BJ (cell line): ENCODE results near the gene TANC1. TPM values are rescaled to one million over a fixed set of nuclear protein-coding genes. Genes with fewer than 3 reads are reported as not detected.
"Not testable (repeated sequence)": the region's sequence is repeated elsewhere in the genome, so short reads cannot be mapped to it uniquely, and the experiment has no call there.

Source experiments
- CTCF ChIA-PET: fragments of 350-600 bp; formaldehyde crosslinking; extraction: SDS; loops from one replicate; lab custom pipeline; 2021; ENCODE audit warnings: antibody characterized with exemption, inconsistent platforms; lab: Yijun Ruan, JAX
- POLR2A ChIA-PET: fragments of 300-600 bp; sonication (Branson Sonifier 250); formaldehyde crosslinking; extraction: SDS; loops from one replicate; lab custom pipeline; 2021; ENCODE audit warnings: antibody characterized with exemption; lab: Charles Lee
- DNase-seq: peaks from one replicate; pipeline ENCODE4 v3.0.0-alpha.2; 2011; ENCODE audit warnings: low read depth
- H3K27me3 ChIP-seq: 2 replicates; pipeline ENCODE4 v1.6.0; 2011; ENCODE audit warnings: low read length; ENCODE audit not compliant: control insufficient read depth, insufficient read depth
- H3K36me3 ChIP-seq: 2 replicates; pipeline ENCODE4 v1.5.1; 2011; ENCODE audit warnings: low read length; ENCODE audit not compliant: control insufficient read depth, insufficient read depth
- H3K4me3 ChIP-seq: 2 replicates; pipeline ENCODE4 v1.5.1; 2011; ENCODE audit warnings: low read depth, mild to moderate bottlenecking, control low read depth, low read length
- polyA plus RNA-seq: library from polyadenylated mRNA; depleted of rRNA; stranded (reverse); fragments of >200 nt; gene quantifications from 2 replicates; pipeline ENCODE4 v1.2.3, GENCODE V29; 2011
- TF ChIP-seq, protein P1 (sequence below): IDR thresholded peaks from 2 replicates; pipeline ENCODE4 v1.5.1; 2011; ENCODE audit warnings: low read depth, mild to moderate bottlenecking, control low read depth, inconsistent platforms, low read length, moderate library complexity; ENCODE audit not compliant: insufficient read depth

Gene TANC1
- polyA plus RNA-seq, 1 experiment: 22.0 TPM

GRCh38 chr2:159032580-159032979 lies 64.1 kb downstream of the TANC1 start:
- ChIA-PET POLR2A (no interaction called here), CTCF (no interaction called here)
- Histone ChIP-seq H3K4me3 (no peak overlapping the region), H3K36me3 (no peaks in the 10 kb centered on the region), H3K27me3 (no peaks in the 10 kb centered on the region)
- no peak for DNase-seq
- TF ChIP-seq, protein P1, sequence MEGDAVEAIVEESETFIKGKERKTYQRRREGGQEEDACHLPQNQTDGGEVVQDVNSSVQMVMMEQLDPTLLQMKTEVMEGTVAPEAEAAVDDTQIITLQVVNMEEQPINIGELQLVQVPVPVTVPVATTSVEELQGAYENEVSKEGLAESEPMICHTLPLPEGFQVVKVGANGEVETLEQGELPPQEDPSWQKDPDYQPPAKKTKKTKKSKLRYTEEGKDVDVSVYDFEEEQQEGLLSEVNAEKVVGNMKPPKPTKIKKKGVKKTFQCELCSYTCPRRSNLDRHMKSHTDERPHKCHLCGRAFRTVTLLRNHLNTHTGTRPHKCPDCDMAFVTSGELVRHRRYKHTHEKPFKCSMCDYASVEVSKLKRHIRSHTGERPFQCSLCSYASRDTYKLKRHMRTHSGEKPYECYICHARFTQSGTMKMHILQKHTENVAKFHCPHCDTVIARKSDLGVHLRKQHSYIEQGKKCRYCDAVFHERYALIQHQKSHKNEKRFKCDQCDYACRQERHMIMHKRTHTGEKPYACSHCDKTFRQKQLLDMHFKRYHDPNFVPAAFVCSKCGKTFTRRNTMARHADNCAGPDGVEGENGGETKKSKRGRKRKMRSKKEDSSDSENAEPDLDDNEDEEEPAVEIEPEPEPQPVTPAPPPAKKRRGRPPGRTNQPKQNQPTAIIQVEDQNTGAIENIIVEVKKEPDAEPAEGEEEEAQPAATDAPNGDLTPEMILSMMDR: no peak

GRCh38 chr2:159034713-159035112 lies 66.3 kb downstream of the TANC1 start:
- no peaks in the 10 kb centered on the region for H3K27me3 ChIP-seq
- no peaks in the 10 kb centered on the region for H3K36me3 ChIP-seq
- CTCF ChIA-PET: interaction anchor here (1.0 to 1.6 kb wide), 2 partner anchors 17 to 84 kb away, joined by 3 to 4 read pairs; no protein-coding TSS in a partner anchor
- POLR2A ChIA-PET: no interaction called here
- H3K4me3 ChIP-seq: no peak overlapping the region
- no peak for DNase-seq
- TF ChIP-seq, protein P1: no peak

- CTCF ChIA-PET: interaction anchor here (0.6 to 1.6 kb wide), 4 partner anchors 65 to 260 kb away, joined by 3 to 6 read pairs (median 4); no protein-coding TSS in a partner anchor
These were observed 67.5 kb downstream of the TANC1 start for GRCh38 chr2:159035790-159036411.

GRCh38 chr2:159036461-159036860 lies 68.0 kb downstream of the TANC1 start:
- H3K27me3 ChIP-seq, H3K4me3 ChIP-seq, POLR2A ChIA-PET, H3K36me3 ChIP-seq, DNase-seq: not testable (repeated sequence)
- CTCF ChIA-PET: interaction anchor here (1.6 kb wide), 1 partner anchor 82 kb away, joined by 4 read pairs; no protein-coding TSS in a partner anchor

More at GRCh38 chr2:159035790-159036411, 67.5 kb downstream of the TANC1 start:
- DNase-seq: no peak
- no peaks in the 10 kb centered on the region for H3K36me3 ChIP-seq
- H3K27me3 ChIP-seq: no peaks in the 10 kb centered on the region
- TF ChIP-seq, protein P1: 0 out of 2 replicates have a peak, but pooled peaks have one; percentile 12
- H3K4me3 ChIP-seq: no peak overlapping the region
- POLR2A ChIA-PET: no interaction called here

GRCh38 chr2:159041328-159041727 lies 72.9 kb downstream of the TANC1 start:
- H3K4me3 ChIP-seq, H3K27me3 ChIP-seq, H3K36me3 ChIP-seq, CTCF ChIA-PET, DNase-seq, POLR2A ChIA-PET: not testable (repeated sequence)

DNA sequence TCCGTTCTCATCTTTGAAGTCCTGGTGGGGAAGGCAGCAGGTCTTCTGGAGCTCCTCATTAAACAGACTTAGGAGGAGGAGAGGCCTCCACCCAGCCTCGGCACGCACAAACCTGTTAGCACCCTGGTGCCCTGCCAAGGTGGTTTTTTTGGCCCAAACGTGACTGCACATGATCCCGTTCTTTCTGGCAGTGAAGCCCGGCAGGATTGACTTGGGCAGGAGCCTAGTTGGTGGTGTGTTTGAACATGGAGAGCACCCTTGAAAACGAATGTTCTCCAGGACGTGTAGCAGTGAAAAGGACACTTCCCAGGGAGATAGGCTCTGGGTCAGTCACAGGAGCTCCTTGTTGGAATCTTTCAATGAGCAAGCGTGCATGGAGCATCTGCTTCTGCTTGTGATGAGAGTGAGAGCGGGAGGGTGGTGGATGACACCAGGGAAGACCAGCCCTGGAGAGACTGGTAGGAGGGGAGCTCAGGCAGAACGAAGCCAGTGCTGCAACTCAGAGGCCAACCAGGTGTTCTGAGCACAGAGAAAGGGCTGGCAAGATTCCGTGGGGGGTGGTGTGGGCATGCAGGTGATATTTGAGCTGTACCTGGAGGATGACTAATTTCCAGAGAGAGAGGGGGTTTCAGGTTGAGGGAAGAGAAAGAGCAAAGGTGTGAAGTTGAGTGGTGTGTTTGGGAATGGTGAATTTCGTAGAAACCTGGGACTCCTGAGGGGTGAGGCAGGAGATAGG lies 73.8 kb downstream of the TANC1 start:
- CTCF ChIA-PET: interaction anchor here (0.5 kb wide), 1 partner anchor 55 kb away, joined by 3 read pairs; no protein-coding TSS in a partner anchor
- Histone ChIP-seq H3K36me3 (no peaks in the 10 kb centered on the region), H3K4me3 (no peak overlapping the region), H3K27me3 (no peaks in the 10 kb centered on the region)
- DNase-seq: no peak
- TF ChIP-seq, protein P1: no peak
- POLR2A ChIA-PET: no interaction called here
